ENCODE measurements around the gene AEBP2.

The AEBP2 gene

GRCh38 chr12:19430988-19431387 is 8.3 kb upstream of the AEBP2 start:
- Histone ChIP-seq H3K4me3 (ENCODE audit: insufficient read depth, low read length, poor library complexity, severe bottlenecking) (no peak overlapping the region), H3K27me3 (ENCODE audit: low read length) (no peaks in the 10 kb centered on the region), H3K9ac (ENCODE audit: low read length) (no peak overlapping the region), H3F3A (ENCODE audit: insufficient read depth) (no peaks in the 10 kb centered on the region), H3K9me3 (ENCODE audit: insufficient read depth, low read length) (no peaks in the 10 kb centered on the region), H3K9me2 (replicated peaks; ENCODE audit: insufficient read depth, low read length) (no peaks in the 10 kb centered on the region), H3K27ac (ENCODE audit: low read depth, low read length) (no peak overlapping the region), H2AFZ (ENCODE audit: low read depth, low read length, severe bottlenecking) (no peak overlapping the region), H4K20me1 (ENCODE audit: low read depth, low read length) (no peaks in the 10 kb centered on the region), H3K4me2 (ENCODE audit: low read depth, low read length, poor library complexity, severe bottlenecking) (no peak overlapping the region), H3K79me2 (ENCODE audit: insufficient read depth, low read length) (no peaks in the 10 kb centered on the region), H3K36me3 (ENCODE audit: low read length) (no peaks in the 10 kb centered on the region)
- TF ChIP-seq CTCF (IDR thresholded peaks at IDR 0.05; ENCODE audit: insufficient read depth, low read length, poor library complexity, severe bottlenecking) (no peak), EZH2phosphoT487 (conservative IDR thresholded peaks at IDR 0.05; ENCODE audit: low read length) (no peak)

DNA sequence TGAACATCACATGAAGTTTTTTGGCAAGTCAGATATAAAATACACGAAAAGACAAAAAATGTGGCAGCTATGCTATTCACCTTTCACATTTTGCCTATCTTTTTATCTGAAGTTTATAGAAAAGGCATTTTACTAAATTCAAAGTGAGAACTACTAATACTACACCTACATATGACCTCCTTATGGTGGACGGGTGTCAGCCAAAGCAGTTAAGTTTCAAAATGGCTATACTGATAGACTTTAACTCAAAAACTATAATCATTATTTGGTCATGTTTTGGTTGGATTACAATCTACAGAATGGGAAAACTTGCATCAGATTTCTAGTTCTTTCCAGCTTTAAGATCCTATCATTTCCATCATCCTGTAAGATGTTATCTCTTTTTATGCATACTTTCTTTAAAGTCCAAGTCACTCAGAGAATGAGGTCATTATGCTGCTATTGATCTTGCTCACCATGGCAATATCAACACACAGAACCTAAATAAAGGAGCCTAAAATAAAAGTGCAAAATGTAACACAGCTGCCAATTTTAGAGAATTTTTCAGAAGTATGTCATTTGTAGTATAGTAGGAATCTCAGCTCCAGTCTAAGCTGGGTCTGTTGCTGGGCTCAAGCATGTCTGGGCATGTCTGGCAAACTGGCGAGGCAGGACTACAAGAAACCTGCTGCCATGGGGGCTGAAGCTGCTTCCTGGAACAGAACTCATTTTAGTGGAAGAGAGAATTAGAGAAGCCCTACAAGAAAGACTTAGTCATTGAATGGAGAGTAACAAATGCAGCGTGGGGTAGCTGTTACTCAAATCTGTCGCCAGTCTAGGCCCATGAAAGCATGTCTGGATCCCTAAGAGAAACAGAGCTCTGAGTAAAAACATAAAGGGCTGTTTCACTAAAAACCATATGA is 7.6 kb upstream of the AEBP2 start:
- no peak overlapping the region for H2AFZ ChIP-seq (ENCODE audit: low read depth, low read length, severe bottlenecking)
- H3K9me2 ChIP-seq (replicated peaks; ENCODE audit: insufficient read depth, low read length) = no peaks in the 10 kb centered on the region
- H3F3A ChIP-seq (ENCODE audit: insufficient read depth) = no peaks in the 10 kb centered on the region
- H3K4me3 ChIP-seq (ENCODE audit: insufficient read depth, low read length, poor library complexity, severe bottlenecking) = no peak overlapping the region
- H4K20me1 ChIP-seq (ENCODE audit: low read depth, low read length) = no peaks in the 10 kb centered on the region
- no peak overlapping the region for H3K27ac ChIP-seq (ENCODE audit: low read depth, low read length)
- H3K27me3 ChIP-seq (ENCODE audit: low read length) = no peaks in the 10 kb centered on the region
- H3K4me2 ChIP-seq (ENCODE audit: low read depth, low read length, poor library complexity, severe bottlenecking) = no peak overlapping the region
- no peak overlapping the region for H3K9ac ChIP-seq (ENCODE audit: low read length)
- TF ChIP-seq CTCF (IDR thresholded peaks at IDR 0.05; ENCODE audit: insufficient read depth, low read length, poor library complexity, severe bottlenecking) (no peak), EZH2phosphoT487 (conservative IDR thresholded peaks at IDR 0.05; ENCODE audit: low read length) (no peak)
- no peaks in the 10 kb centered on the region for H3K79me2 ChIP-seq (ENCODE audit: insufficient read depth, low read length)
- H3K36me3 ChIP-seq (ENCODE audit: low read length) = no peaks in the 10 kb centered on the region
- H3K9me3 ChIP-seq (ENCODE audit: insufficient read depth, low read length) = no peaks in the 10 kb centered on the region

GRCh38 chr12:19432309-19433170 is 6.8 kb upstream of the AEBP2 start:
- Histone ChIP-seq H3K9me2 (replicated peaks; ENCODE audit: insufficient read depth, low read length) (no peaks in the 10 kb centered on the region), H4K20me1 (ENCODE audit: low read depth, low read length) (no peaks in the 10 kb centered on the region), H3K9me3 (ENCODE audit: insufficient read depth, low read length) (no peaks in the 10 kb centered on the region), H3K36me3 (ENCODE audit: low read length) (no peaks in the 10 kb centered on the region), H2AFZ (ENCODE audit: low read depth, low read length, severe bottlenecking) (no peak overlapping the region), H3K79me2 (ENCODE audit: insufficient read depth, low read length) (no peaks in the 10 kb centered on the region), H3K27me3 (ENCODE audit: low read length) (no peaks in the 10 kb centered on the region), H3K27ac (ENCODE audit: low read depth, low read length) (no peak overlapping the region), H3K4me3 (ENCODE audit: insufficient read depth, low read length, poor library complexity, severe bottlenecking) (no peak overlapping the region), H3K9ac (ENCODE audit: low read length) (no peak overlapping the region), H3F3A (ENCODE audit: insufficient read depth) (no peaks in the 10 kb centered on the region), H3K4me2 (ENCODE audit: low read depth, low read length, poor library complexity, severe bottlenecking) (no peak overlapping the region)
- TF ChIP-seq EZH2phosphoT487 (conservative IDR thresholded peaks at IDR 0.05; ENCODE audit: low read length) (no peak), CTCF (IDR thresholded peaks at IDR 0.05; ENCODE audit: insufficient read depth, low read length, poor library complexity, severe bottlenecking) (no peak)
